Suprapubic skin (tissue), 4 donors: ENCODE data around the gene DOLPP1. TPM values are rescaled to one million over a fixed set of nuclear protein-coding genes. Genes with fewer than 3 reads are reported as not detected.

Source experiments
- DNase-seq, 2 donors: peaks; one replicate each; pipeline ENCODE4 v3.0.0-alpha.2; 2019; ENCODE audit warnings: low spot score in 2 of 2
- H3K27ac ChIP-seq: fragments of 200-600 bp; sonication (generic); one replicate; pipeline ENCODE4 v1.5.1; 2019
- H3K27me3 ChIP-seq: fragments of 200-600 bp; sonication (generic); one replicate; pipeline ENCODE4 v1.5.1; 2019
- H3K36me3 ChIP-seq: fragments of 200-600 bp; sonication (generic); one replicate; pipeline ENCODE4 v1.5.1; 2019
- H3K4me1 ChIP-seq: fragments of 200-600 bp; sonication (generic); one replicate; pipeline ENCODE4 v1.5.1; 2019
- H3K4me3 ChIP-seq: fragments of 200-600 bp; sonication (generic); one replicate; pipeline ENCODE4 v1.5.1; 2019; ENCODE audit warnings: mild to moderate bottlenecking
- H3K9me3 ChIP-seq: fragments of 200-600 bp; sonication (generic); one replicate; pipeline ENCODE4 v1.5.1; 2019
- EP300 ChIP-seq: sonication (generic); formaldehyde crosslinking; IDR thresholded peaks from one replicate; pipeline ENCODE4 v1.6.1; 2017; ENCODE audit warnings: antibody characterized with exemption
- POLR2A ChIP-seq, 2 donors: fragments of 450-650 bp; IDR thresholded peaks; one replicate each; pipeline ENCODE4 v1.6.1; 2017; ENCODE audit warnings: antibody characterized with exemption in 2 of 2, mild to moderate bottlenecking in 2 of 2, moderate library complexity in 2 of 2
- POLR2AphosphoS5 ChIP-seq, 3 donors: sonication (generic); formaldehyde crosslinking; IDR thresholded peaks; one replicate each; pipeline ENCODE4 v1.6.1; 2017; ENCODE audit warnings: antibody characterized with exemption in 3 of 3
- WGBS: methylation state at CpG from one replicate; pipeline ENCODE4 v1.1.5; 2018; 5-methylcytosine and 5-hydroxymethylcytosine counted together
- total RNA-seq, 4 donors: library from RNA; depleted of rRNA; stranded (reverse); fragments of >200 nt; gene quantifications; one replicate each; pipeline ENCODE4 v1.1.0, GENCODE V29; 2016
- TF ChIP-seq, protein P1 (sequence below), 2 donors: fragments of 200-600 bp in 1 of 2; fragments of 450-650 bp in 1 of 2; sonication (generic) in 1 of 2; IDR thresholded peaks; one replicate each; pipeline ENCODE4 v1.5.1; 2016 to 2019; ENCODE audit warnings: antibody characterized with exemption in 2 of 2, mild to moderate bottlenecking in 1 of 2, moderate library complexity in 1 of 2

The DOLPP1 gene
- total RNA-seq, 4 donors from 2014 or later, result 7.8 to 11.1 (median 9.8) TPM

DNA sequence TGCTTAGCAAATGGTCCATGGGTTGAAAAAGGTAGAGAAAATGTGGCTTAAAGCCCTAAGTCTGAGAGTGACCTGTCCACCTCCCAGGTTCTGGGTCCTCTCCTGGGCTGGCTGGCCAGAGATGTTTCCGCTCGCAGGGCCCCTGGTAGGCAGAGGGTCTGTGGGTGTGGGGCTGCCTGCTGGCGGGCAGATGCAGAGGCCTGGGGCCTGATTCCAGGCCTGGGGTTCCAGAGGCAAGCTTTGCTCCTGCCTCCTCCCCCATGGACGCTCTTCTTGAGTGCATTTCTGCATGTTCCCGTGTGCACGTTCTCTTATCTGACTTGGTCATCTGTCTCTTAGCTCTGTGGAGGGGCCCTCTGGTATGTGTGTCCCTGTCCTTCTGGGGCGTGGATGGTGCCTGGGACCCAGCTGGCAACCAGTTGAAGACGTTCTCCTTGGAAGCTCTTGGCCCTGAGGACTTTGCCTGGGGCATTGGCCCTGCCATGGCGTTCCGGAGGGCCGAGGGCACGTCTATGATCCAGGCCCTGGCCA lies 40.7 kb upstream of the DOLPP1 start:
- no peak for TF ChIP-seq POLR2AphosphoS5 (IDR thresholded peaks at IDR 0.05)
- H3K4me3 ChIP-seq, result no peak overlapping the region
- no peak overlapping the region for H3K27ac ChIP-seq
- H3K9me3 ChIP-seq, result no peaks in the 10 kb centered on the region
- H3K36me3 ChIP-seq, result peaks cover 40% of the 10 kb centered on the region
- WGBS, result 92% methylated on average over 12 of the region's 12 CpGs
- H3K27me3 ChIP-seq, result no peaks in the 10 kb centered on the region
- H3K4me1 ChIP-seq, result peaks cover 25% of the 10 kb centered on the region
- no peak for DNase-seq

DNA sequence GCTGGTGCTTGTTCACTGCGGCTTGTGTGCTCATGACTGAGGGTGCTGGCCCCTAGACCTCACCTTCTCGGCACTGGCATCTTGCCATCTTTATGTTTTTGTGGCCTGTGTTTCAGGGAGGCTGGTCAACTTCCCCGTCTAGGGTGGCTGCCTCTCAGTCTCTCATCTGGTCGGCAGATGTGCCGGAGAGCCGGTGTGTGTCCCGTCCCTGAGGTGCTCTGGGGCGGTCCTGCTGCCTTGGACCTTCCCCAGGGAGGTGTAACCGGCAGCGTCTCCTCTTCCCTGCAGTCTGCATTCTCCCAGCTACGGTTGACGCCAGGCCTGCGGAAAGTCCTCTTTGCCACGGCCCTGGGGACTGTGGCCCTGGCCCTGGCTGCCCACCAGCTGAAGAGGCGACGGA lies 38.9 kb upstream of the DOLPP1 start:
- Histone ChIP-seq H3K4me3 (no peak overlapping the region), H3K36me3 (peaks cover 44% of the 10 kb centered on the region), H3K9me3 (no peaks in the 10 kb centered on the region), H3K4me1 (peaks cover 18% of the 10 kb centered on the region), H3K27me3 (no peaks in the 10 kb centered on the region), H3K27ac (no peak overlapping the region)
- 88% methylated on average over 16 of the region's 16 CpGs for WGBS
- DNase-seq, result no peak
- TF ChIP-seq POLR2AphosphoS5 (IDR thresholded peaks at IDR 0.05) (no peak), EP300 (no peak), POLR2A (IDR thresholded peaks at IDR 0.05) (no peak)
- TF ChIP-seq, protein P1, sequence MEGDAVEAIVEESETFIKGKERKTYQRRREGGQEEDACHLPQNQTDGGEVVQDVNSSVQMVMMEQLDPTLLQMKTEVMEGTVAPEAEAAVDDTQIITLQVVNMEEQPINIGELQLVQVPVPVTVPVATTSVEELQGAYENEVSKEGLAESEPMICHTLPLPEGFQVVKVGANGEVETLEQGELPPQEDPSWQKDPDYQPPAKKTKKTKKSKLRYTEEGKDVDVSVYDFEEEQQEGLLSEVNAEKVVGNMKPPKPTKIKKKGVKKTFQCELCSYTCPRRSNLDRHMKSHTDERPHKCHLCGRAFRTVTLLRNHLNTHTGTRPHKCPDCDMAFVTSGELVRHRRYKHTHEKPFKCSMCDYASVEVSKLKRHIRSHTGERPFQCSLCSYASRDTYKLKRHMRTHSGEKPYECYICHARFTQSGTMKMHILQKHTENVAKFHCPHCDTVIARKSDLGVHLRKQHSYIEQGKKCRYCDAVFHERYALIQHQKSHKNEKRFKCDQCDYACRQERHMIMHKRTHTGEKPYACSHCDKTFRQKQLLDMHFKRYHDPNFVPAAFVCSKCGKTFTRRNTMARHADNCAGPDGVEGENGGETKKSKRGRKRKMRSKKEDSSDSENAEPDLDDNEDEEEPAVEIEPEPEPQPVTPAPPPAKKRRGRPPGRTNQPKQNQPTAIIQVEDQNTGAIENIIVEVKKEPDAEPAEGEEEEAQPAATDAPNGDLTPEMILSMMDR (IDR thresholded peaks at IDR 0.05), result no peak

DNA sequence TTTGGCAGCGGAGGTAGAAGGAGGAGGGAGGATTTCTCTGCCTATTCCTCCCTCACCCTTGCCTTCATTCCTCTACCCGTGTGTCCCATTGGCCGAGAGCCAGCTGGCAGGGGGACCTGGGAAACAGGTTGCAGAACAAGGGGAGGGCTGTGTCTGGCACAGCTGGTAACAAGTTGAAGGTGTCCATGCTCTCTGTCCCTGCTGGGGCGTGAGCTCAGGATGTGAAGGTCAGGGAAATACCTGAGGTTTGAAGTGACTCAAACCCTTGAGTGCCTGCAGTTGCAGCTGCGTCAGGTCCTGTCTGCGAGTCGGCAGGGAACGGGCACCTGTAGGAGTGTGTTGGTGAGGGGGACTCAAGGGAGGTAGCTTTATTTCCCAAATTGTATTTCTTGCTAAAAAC lies 28.3 kb upstream of the DOLPP1 start:
- Histone ChIP-seq H3K4me1 (no peaks in the 10 kb centered on the region), H3K9me3 (no peaks in the 10 kb centered on the region), H3K27me3 (no peaks in the 10 kb centered on the region), H3K4me3 (no peak overlapping the region), H3K27ac (peak overlapping the region; percentile 67), H3K36me3 (peaks cover 47% of the 10 kb centered on the region)
- WGBS, result 71% methylated on average over 8 of the region's 8 CpGs
- TF ChIP-seq POLR2A (IDR thresholded peaks at IDR 0.05) (no peak), POLR2AphosphoS5 (IDR thresholded peaks at IDR 0.05) (no peak), EP300 (no peak)
- TF ChIP-seq, protein P1 (IDR thresholded peaks at IDR 0.05), result no peak
- peak; percentile 84 to 87 for DNase-seq

DNA sequence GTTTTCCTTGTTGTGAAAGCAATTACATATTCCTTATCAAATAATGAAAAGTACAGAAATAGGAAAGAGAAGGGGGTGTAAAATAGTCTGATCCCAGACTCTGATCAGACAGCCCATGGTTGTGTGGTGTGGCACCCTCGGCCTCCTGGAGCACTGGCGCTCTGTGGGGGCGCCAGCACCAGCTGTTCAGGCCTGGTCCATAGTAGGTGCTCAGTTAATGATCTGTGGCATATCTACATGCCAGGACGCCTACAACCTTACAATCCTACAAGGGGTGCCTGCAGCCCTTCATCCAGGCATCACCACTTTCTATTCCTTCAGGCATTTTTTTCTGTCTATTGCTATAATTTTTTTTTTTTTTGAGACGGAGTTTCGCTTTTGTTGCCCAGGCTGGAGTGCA lies 27.9 kb upstream of the DOLPP1 start:
- DNase-seq, result no peak
- 82% methylated on average over 6 of the region's 6 CpGs for WGBS
- no peaks in the 10 kb centered on the region for H3K9me3 ChIP-seq
- H3K27me3 ChIP-seq, result no peaks in the 10 kb centered on the region
- H3K4me3 ChIP-seq, result no peak overlapping the region
- no peak for TF ChIP-seq POLR2A (IDR thresholded peaks at IDR 0.05)
- TF ChIP-seq EP300, result no peak
- no peak for TF ChIP-seq POLR2AphosphoS5 (IDR thresholded peaks at IDR 0.05)
- TF ChIP-seq, protein P1 (IDR thresholded peaks at IDR 0.05), result no peak
- no peaks in the 10 kb centered on the region for H3K4me1 ChIP-seq
- H3K36me3 ChIP-seq, result peaks cover 44% of the 10 kb centered on the region
- H3K27ac ChIP-seq, result peak overlapping the region; percentile 67

DNA sequence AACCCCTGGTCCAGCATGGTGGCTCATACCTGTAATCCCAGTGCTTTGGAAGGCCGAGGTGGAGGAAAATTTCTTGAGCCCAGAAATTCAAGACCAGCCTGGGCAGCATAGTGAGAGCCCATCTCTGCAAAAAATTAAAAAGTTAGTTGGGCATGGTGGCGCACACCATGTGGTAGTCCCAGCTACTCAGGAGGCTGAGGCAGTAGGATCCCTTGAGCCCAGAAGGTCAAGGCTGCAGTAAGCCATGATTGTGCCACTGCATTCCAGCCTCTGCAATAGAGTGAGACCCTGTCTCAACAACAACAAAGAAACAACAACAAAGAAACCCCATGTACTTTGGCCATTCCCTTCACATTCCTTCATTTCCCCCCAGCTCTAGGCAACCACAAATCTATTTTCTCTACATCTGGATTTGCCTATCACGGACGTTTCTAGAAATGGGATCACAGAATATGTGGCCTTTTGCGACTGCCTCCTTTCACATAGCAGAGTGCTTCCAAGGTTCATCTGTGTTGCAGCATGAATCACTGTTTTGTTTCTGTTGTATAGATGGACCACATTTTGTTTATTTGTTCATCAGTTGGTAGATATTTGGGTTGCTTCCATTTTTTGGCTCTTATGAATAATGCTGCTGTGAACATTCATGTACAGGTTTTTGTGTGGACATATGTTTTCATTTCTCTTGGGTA lies 26.6 kb upstream of the DOLPP1 start:
- Histone ChIP-seq H3K4me1 (no peaks in the 10 kb centered on the region), H3K36me3 (peaks cover 37% of the 10 kb centered on the region), H3K27ac (no peak overlapping the region), H3K4me3 (no peak overlapping the region), H3K27me3 (no peaks in the 10 kb centered on the region), H3K9me3 (no peaks in the 10 kb centered on the region)
- WGBS, result 84% methylated on average over 5 of the region's 5 CpGs
- TF ChIP-seq, protein P1 (IDR thresholded peaks at IDR 0.05), result no peak
- TF ChIP-seq POLR2AphosphoS5 (IDR thresholded peaks at IDR 0.05) (no peak), EP300 (no peak), POLR2A (IDR thresholded peaks at IDR 0.05) (no peak)
- no peak for DNase-seq
